Stimulated activated CD4-positive, alpha-beta T cell treated with anti-CD3 and anti-CD28 coated beads, Interleukin-4, amount 100 ng/mL, for 1 hour (primary cell): ENCODE measurements around the gene LMLN.
"Not testable (repeated sequence)": the region's sequence is repeated elsewhere in the genome, so short reads cannot be mapped to it uniquely, and the experiment has no call there.

Experiments
- DNase-seq: peaks from one replicate; pipeline ENCODE4 v3.0.0-alpha.2; 2020

The LMLN gene

GRCh38 chr3:197957790-197958133, 2.3 kb upstream of the LMLN start:
- DNase-seq, result no peak

GRCh38 chr3:197958346-197958745, 1.7 kb upstream of the LMLN start:
- DNase-seq, result no peak

GRCh38 chr3:197958848-197959247, 1.2 kb upstream of the LMLN start:
- DNase-seq, result not testable (repeated sequence)

- DNase-seq, result no peak
Measured at GRCh38 chr3:197959500-197959890, 522 bp upstream of the LMLN start.

- no peak for DNase-seq
Measured at GRCh38 chr3:197960694-197961581, 921 bp downstream of the LMLN start.

GRCh38 chr3:197961582-197961945, 1.5 kb downstream of the LMLN start:
- no peak for DNase-seq

GRCh38 chr3:197963019-197963637, 3.1 kb downstream of the LMLN start:
- no peak for DNase-seq

GRCh38 chr3:197967337-197967989, 7.4 kb downstream of the LMLN start:
- not testable (repeated sequence) for DNase-seq

- no peak for DNase-seq
Measured at GRCh38 chr3:197970588-197970987, 10.6 kb downstream of the LMLN start.

- no peak for DNase-seq
Measured at GRCh38 chr3:197974016-197974415, 14.0 kb downstream of the LMLN start.

- no peak for DNase-seq
Measured at GRCh38 chr3:197975311-197975710, 15.3 kb downstream of the LMLN start.

- no peak for DNase-seq
Measured at GRCh38 chr3:197983076-197983475, 23.1 kb downstream of the LMLN start.

- no peak for DNase-seq
Measured at GRCh38 chr3:197989651-197990050, 29.6 kb downstream of the LMLN start.

GRCh38 chr3:197994736-197995135, 34.7 kb downstream of the LMLN start:
- DNase-seq, result no peak

GRCh38 chr3:197996855-197997254, 36.8 kb downstream of the LMLN start:
- DNase-seq, result no peak

GRCh38 chr3:197997936-197998335, 37.9 kb downstream of the LMLN start:
- DNase-seq, result no peak

GRCh38 chr3:198017090-198017489, 57.1 kb downstream of the LMLN start:
- no peak for DNase-seq

GRCh38 chr3:198018416-198018815, 58.4 kb downstream of the LMLN start:
- no peak for DNase-seq

GRCh38 chr3:198019115-198019514, 59.1 kb downstream of the LMLN start:
- no peak for DNase-seq

- no peak for DNase-seq
Measured at GRCh38 chr3:198021320-198021719, 61.3 kb downstream of the LMLN start.

- DNase-seq, result no peak
Measured at GRCh38 chr3:198022604-198023003, 62.6 kb downstream of the LMLN start.

- no peak for DNase-seq
Measured at GRCh38 chr3:198025644-198026043, 65.6 kb downstream of the LMLN start.

GRCh38 chr3:198026620-198027019, 66.6 kb downstream of the LMLN start:
- DNase-seq, result no peak
